HG03520 (cell line): ENCODE measurements around the gene SPAG17.

ENCODE experiments used
- ATAC-seq: cut with Tn5 transposase; IDR thresholded peaks from one replicate; pipeline ENCODE4 v1.9.1; 2021; ENCODE audit warnings: mild to moderate bottlenecking, moderate library complexity; ENCODE audit not compliant: unreplicated experiment

Gene SPAG17

DNA sequence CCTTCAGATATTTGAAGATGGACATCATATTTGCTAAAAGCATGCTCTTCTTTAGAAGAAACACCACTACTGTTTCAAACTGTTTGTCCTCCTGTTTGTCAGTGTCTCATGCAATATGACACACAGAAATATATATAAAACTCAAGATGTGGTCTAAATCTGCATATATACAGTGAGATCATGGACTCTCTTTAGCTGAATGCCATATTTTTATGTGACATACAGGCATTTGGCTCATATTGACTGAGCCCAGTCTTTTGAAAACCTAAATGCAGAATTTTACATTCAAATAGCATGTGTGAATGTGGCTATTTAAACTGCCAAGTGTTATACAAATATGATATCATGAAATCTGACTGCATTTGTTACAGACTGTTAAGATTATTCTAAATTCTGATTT is 274.0 kb downstream of the SPAG17 start:
- no peak for ATAC-seq

DNA sequence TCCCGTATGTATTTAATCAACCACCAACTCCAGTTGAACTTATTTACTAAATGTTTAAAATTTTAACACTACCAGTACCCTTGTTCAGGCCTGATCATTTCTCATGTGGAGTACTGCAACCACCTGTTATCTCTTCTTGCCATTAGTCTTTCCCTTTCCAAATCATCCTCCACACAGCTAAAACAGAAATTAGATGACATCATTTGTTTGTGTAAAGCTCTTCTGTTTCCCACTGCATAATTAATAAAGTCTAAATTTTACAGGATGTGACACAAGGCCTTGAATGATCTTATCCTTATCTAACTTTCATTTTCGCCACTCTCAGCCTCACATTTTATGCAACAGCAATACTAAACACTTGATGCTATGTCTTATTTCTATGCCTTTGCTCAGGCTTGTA is 280.0 kb downstream of the SPAG17 start:
- no peak for ATAC-seq

DNA sequence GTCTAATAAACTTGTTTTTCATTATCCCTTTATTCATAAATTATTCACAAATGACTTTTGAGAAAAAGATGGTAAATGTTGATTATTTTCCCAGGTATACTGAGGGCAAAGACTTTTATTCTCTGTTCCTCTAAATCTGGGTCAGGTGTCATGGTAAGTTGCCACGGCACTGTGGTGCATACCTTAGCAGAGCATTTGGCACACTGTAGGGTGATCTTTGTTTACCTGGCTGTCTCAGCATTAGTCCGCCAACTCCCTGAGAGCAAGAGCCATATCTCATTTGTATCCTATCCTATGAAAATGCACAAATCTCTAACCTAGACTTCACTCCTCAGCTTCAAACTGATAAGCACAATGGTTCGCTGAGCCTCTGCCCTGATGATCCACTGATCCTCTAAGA is 280.5 kb downstream of the SPAG17 start:
- ATAC-seq: no peak
